Adipocyte (in vitro differentiated cells): Measurements from ENCODE around the gene CD28.
"Not testable (repeated sequence)": the region's sequence is repeated elsewhere in the genome, so short reads cannot be mapped to it uniquely, and the experiment has no call there.

Experiments
- DNase-seq: peaks from one replicate; pipeline ENCODE4 v3.0.0-alpha.2; 2015; ENCODE audit warnings: low read depth
- H3K27me3 ChIP-seq: replicated peaks from 2 replicates; pipeline ENCODE4 v1.7.0; 2013; ENCODE audit warnings: mild to moderate bottlenecking, low read length, moderate library complexity; ENCODE audit not compliant: control insufficient read depth, insufficient read depth
- H3K36me3 ChIP-seq: 2 replicates; pipeline ENCODE4 v1.7.0; 2013; ENCODE audit warnings: low read length, mild to moderate bottlenecking, moderate library complexity; ENCODE audit not compliant: control insufficient read depth, insufficient read depth, severe bottlenecking
- H3K4me1 ChIP-seq: 2 replicates; pipeline ENCODE4 v1.7.0; 2013; ENCODE audit warnings: mild to moderate bottlenecking, low read length, moderate library complexity; ENCODE audit not compliant: control insufficient read depth, insufficient read depth
- H3K4me3 ChIP-seq: 2 replicates; pipeline ENCODE4 v1.7.0; 2013; ENCODE audit warnings: mild to moderate bottlenecking, low read length, moderate library complexity
- H3K9ac ChIP-seq: 2 replicates; pipeline ENCODE4 v1.7.0; 2013; ENCODE audit warnings: mild to moderate bottlenecking, low read length, moderate library complexity
- H3K9me3 ChIP-seq: 2 replicates; pipeline ENCODE4 v1.7.0; 2013; ENCODE audit warnings: mild to moderate bottlenecking, low read length, moderate library complexity; ENCODE audit not compliant: control insufficient read depth

CD28 gene

DNA sequence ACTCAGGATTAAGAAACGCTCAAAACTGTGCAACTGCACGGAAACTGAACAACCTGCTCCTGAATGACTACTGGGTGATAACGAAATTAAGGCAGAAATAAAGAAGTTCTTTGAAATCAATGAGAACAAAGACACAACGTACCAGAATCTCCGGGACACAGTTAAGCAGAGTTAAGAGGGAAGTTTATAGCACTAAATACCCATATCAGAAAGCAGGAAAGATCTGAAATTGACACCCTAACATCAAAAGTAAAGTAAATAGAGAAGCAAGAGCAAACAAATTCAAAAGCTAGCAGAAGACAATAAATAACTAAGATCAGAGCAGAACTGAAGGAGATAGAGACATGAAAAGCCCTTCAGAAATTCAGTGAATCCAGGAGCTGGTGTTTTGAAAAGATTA lies 8.0 kb upstream of the CD28 start:
- H3K36me3 ChIP-seq, H3K27me3 ChIP-seq, H3K9ac ChIP-seq, H3K4me3 ChIP-seq, DNase-seq, H3K4me1 ChIP-seq: not testable (repeated sequence)
- peaks cover 11% of the 10 kb centered on the region for H3K9me3 ChIP-seq

DNA sequence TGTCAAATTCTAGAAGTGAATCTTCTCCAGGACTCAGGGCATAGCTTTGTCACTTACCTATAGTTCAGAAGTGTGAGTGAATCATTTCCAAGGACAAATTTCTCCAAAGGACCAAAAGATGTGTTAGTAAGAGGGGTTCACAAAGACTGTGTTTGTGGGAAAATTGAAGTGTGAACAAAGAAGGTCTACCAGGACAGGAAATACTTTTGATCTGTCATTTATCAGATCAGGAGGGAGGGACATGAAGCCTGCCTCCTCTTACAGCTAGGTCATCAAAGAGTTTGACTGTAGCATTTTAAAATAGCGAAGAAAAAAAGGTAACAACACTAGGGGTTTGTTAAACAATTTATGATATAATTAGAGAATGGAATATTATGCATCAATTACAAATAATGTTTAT lies 2.0 kb upstream of the CD28 start:
- no peaks in the 10 kb centered on the region for H3K36me3 ChIP-seq
- H3K9ac ChIP-seq: no peak overlapping the region
- DNase-seq: no peak
- no peaks in the 10 kb centered on the region for H3K27me3 ChIP-seq
- no peak overlapping the region for H3K4me3 ChIP-seq
- peaks cover 5% of the 10 kb centered on the region for H3K4me1 ChIP-seq
- peaks cover 10% of the 10 kb centered on the region for H3K9me3 ChIP-seq

DNA sequence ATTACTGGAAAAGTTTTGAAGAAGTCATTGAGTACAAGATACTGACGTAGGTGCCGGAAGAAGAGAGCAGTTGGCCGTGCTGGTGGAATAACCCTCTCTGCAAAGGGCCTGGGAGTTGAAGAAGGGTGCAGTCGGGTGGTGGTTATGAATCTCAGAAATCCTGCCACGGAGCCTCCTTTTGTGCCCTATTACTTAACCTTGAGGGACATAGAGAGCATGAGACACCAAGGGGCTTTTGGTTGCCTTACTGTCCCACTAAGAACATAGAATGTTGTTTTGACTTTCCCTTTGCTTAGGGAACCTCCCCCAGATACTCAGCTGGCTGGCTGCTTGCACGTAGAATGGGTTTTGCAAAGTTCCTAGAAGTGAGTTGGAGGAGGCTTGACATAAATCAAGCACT lies 1.3 kb upstream of the CD28 start:
- peaks cover 10% of the 10 kb centered on the region for H3K9me3 ChIP-seq
- H3K9ac ChIP-seq: no peak overlapping the region
- no peak overlapping the region for H3K4me3 ChIP-seq
- H3K4me1 ChIP-seq: peaks cover 12% of the 10 kb centered on the region
- no peak for DNase-seq
- no peaks in the 10 kb centered on the region for H3K27me3 ChIP-seq
- H3K36me3 ChIP-seq: no peaks in the 10 kb centered on the region

DNA sequence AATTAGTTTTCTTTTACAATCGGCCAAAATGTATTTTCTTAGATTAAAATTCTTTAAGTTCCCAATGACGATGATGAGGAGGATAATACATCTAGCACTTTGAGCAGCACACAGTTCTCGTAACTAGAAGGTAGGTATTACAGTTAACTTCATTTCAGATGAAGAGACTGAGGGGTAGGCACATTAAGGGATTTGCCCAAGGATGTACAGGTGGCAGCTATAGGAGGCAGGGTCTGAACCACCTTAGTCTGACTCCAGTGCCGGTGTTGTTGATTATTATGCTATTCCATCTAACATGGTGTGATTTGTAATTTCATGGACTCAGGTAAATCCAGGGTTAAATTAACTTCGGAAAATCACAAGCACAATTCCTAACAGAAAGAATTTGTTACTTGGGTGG lies 1.1 kb downstream of the CD28 start:
- Histone ChIP-seq H3K27me3 (no peaks in the 10 kb centered on the region), H3K9ac (no peak overlapping the region)

DNA sequence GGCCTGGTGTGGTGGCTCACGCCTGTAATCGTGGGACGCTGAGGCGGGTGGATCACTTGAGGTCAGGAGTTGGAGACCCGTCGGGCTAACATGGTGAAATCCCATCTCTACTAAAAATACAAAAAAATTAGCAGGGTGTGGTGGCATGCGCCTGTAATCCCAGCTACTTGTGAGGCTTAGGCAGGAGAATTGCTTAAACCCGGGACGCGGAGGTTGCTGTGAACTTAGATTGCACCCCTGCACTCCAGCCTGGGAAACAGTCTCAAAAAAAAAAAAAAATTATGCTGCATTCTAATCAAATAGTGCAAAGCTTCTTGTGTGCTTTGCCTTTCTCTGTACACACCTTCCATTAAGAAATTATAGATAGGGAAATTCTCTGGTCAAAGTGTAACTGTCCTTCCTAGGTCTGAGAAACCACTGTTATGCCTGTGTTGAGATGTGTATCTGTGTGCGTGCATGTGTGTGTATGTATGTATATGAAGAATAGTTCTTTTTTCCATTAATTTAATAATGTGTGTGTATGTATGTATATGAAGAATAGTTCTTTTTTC lies 2.5 kb downstream of the CD28 start:
- Histone ChIP-seq H3K27me3 (no peaks in the 10 kb centered on the region), H3K9ac (no peak overlapping the region), H3K36me3 (no peaks in the 10 kb centered on the region), H3K9me3 (no peaks in the 10 kb centered on the region), H3K4me3 (no peak overlapping the region), H3K4me1 (peaks cover 12% of the 10 kb centered on the region)
- DNase-seq: no peak

More for the DNA sequence above, 1.1 kb downstream of the CD28 start:
- Histone ChIP-seq H3K36me3 (no peaks in the 10 kb centered on the region), H3K4me3 (no peak overlapping the region), H3K4me1 (peaks cover 12% of the 10 kb centered on the region), H3K9me3 (peaks cover 10% of the 10 kb centered on the region)
- no peak for DNase-seq

DNA sequence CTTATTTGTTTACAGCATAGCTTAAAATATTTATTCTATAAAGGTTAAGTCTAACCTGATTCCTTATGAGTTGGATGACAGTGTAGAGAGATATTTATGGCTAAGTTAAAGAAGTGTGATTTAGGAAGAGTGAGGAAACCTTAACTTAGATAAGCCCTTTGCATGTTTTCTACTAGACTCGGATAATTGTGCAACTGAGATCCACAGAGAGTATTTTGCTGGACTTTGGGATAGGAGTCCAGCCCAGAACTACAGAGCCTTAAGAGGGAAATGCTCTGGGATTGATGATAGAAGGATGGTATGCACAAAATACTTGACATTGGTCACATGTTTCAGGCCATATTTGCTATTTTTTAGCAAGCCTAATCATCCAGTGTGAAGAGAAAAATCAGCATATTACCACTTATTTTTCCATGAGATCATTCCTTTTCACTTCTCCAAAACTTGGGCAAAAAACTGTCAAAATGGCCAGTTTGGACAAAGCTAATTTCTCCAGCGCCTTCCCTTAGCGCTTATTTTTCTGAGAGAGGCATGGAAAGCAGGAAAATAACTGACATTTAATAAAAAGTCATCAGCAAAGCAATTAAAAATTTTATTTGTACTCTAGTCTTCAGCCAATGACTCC lies 3.1 kb downstream of the CD28 start:
- H3K27me3 ChIP-seq: no peaks in the 10 kb centered on the region

DNA sequence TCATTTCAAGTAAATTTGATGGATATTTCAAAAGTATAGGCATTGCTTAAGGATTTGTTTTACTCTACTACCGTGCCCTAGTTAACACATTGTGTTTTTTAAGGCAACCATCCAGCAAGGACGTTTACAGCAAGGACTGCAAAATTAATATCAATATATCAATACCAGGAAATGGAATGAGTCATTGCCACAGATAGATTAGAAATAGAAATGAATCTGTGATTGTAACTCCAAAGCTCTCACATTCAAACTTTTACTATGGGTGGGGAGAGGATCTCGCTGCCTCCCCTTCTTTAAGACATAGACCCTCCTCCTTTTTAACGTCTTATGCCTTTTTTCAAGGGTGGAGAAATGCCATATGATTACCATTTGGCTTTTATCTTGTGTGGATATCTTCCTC lies 3.8 kb downstream of the CD28 start:
- Histone ChIP-seq H3K9me3 (no peaks in the 10 kb centered on the region), H3K4me3 (no peak overlapping the region), H3K9ac (no peak overlapping the region), H3K27me3 (no peaks in the 10 kb centered on the region), H3K36me3 (no peaks in the 10 kb centered on the region), H3K4me1 (peaks cover 12% of the 10 kb centered on the region)
- no peak for DNase-seq

More for the DNA sequence above, 3.1 kb downstream of the CD28 start:
- Histone ChIP-seq H3K9ac (no peak overlapping the region), H3K4me1 (peaks cover 12% of the 10 kb centered on the region), H3K9me3 (no peaks in the 10 kb centered on the region), H3K36me3 (no peaks in the 10 kb centered on the region), H3K4me3 (no peak overlapping the region)
- no peak for DNase-seq

DNA sequence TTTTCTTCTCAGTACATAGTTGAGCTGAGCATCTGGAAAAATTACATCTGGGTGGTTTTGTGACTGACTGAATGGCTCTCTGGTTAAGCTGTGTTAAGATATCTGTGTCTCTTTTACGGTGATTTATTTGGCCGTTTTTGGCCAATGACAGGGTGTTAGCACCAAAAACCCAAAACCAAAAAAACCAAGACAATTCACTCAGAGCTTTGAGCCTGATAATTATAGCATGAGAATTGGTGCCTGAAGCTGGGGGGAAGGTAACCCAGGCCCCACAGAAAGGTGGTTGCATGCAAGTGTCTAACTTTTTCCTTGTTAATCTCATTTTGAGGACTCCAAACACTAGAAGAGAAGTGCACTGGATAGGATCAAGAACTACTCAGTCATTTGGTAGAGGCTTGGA lies 4.5 kb downstream of the CD28 start:
- H3K4me3 ChIP-seq: no peak overlapping the region
- H3K9ac ChIP-seq: no peak overlapping the region
- H3K4me1 ChIP-seq: peaks cover 12% of the 10 kb centered on the region
- H3K27me3 ChIP-seq: no peaks in the 10 kb centered on the region
- H3K36me3 ChIP-seq: no peaks in the 10 kb centered on the region
- no peaks in the 10 kb centered on the region for H3K9me3 ChIP-seq
- DNase-seq: no peak

DNA sequence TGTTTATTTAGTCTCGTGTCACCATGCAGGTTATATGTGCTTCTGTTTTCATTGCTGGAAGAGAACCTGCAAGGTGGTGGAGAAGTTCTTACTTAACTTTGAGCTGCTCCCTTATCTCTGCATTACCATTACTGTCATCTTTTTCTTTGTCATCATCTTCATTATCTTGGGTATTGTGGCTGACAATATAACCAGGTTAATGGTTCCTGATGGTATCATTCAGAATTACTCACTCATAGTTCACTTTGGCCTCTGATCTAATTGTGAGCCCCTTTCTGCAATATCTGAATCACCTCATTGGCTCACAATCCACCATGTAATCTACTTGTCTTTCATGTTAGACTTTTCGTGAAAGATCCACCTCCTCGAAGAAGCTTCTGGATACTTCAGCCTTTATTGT lies 5.0 kb downstream of the CD28 start:
- no peaks in the 10 kb centered on the region for H3K9me3 ChIP-seq
- no peak overlapping the region for H3K4me3 ChIP-seq
- H3K9ac ChIP-seq: no peak overlapping the region
- no peaks in the 10 kb centered on the region for H3K27me3 ChIP-seq
- H3K4me1 ChIP-seq: peaks cover 12% of the 10 kb centered on the region
- DNase-seq: no peak
- H3K36me3 ChIP-seq: no peaks in the 10 kb centered on the region

DNA sequence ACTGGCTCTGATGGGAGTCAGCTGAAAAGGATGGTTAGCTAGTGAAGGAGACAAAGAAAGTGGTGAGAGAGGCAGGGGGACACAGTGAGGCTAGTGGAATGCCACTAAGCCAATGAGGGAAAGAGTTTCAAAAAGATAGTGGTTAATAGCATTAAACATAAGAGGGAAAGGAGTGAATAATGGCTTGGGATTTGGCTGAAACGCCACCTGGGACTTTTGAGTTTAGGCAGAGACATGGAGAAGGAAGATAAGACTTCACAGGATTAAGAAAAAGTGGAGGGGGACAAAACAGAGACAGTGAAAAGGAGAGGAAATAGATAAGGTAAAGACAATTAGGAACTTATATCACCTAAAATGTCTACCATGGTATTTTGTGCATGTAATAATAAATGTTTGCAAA lies 6.9 kb downstream of the CD28 start:
- H3K9ac ChIP-seq: no peak overlapping the region
- no peak overlapping the region for H3K4me3 ChIP-seq
- no peaks in the 10 kb centered on the region for H3K36me3 ChIP-seq
- no peaks in the 10 kb centered on the region for H3K9me3 ChIP-seq
- DNase-seq: no peak
- no peaks in the 10 kb centered on the region for H3K27me3 ChIP-seq
- peaks cover 12% of the 10 kb centered on the region for H3K4me1 ChIP-seq

DNA sequence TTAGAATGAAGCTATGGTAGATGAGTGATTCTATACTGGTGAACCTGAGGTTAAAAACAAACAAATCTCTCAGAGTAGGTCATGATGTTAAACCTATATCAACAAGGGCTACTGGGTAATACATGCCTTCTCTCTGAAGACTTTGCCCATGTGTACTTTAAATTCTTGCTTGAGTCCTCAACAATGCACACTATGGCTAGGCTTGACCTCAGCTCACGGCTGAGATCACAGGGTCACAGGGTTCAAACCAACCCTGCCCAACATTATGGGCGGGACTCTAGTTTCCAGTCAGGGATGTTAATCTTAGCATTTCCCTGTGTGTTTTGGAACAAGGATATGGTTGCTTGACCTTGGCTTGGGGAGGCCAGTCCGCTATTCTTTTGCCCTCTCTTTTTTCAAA lies 7.7 kb downstream of the CD28 start:
- Histone ChIP-seq H3K4me1 (peaks cover 10% of the 10 kb centered on the region), H3K36me3 (no peaks in the 10 kb centered on the region), H3K9me3 (no peaks in the 10 kb centered on the region), H3K4me3 (no peak overlapping the region), H3K9ac (no peak overlapping the region), H3K27me3 (no peaks in the 10 kb centered on the region)
- DNase-seq: no peak

DNA sequence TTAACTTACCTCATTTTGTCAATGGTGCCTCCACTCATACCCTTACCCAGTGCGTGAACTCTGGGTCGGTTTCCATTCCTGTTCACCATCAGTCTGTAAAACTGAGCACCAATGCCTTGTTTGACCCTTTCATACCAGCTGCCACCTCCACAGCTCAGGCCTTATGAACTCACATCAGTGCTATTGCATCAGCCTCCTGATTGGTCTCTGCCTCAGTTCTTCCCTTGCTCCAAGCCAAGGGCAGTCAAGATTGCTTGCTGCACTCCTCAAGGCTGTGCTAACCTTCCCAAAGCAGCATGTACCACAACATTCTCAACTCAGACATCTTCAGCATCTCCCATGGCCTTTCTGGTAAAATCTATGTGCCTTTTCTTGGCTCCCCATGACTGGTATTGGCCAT lies 9.3 kb downstream of the CD28 start:
- H3K36me3 ChIP-seq: no peaks in the 10 kb centered on the region
- no peaks in the 10 kb centered on the region for H3K4me1 ChIP-seq
- H3K9me3 ChIP-seq: no peaks in the 10 kb centered on the region
- H3K27me3 ChIP-seq: no peaks in the 10 kb centered on the region
- no peak for DNase-seq
- H3K9ac ChIP-seq: no peak overlapping the region
- no peak overlapping the region for H3K4me3 ChIP-seq
